ENCODE data around the gene KRTAP4-7.

KRTAP4-7 gene

GRCh38 chr17:41133880-41134735 is 50.2 kb downstream of the KRTAP4-7 start:
- TF ChIP-seq, protein P1, sequence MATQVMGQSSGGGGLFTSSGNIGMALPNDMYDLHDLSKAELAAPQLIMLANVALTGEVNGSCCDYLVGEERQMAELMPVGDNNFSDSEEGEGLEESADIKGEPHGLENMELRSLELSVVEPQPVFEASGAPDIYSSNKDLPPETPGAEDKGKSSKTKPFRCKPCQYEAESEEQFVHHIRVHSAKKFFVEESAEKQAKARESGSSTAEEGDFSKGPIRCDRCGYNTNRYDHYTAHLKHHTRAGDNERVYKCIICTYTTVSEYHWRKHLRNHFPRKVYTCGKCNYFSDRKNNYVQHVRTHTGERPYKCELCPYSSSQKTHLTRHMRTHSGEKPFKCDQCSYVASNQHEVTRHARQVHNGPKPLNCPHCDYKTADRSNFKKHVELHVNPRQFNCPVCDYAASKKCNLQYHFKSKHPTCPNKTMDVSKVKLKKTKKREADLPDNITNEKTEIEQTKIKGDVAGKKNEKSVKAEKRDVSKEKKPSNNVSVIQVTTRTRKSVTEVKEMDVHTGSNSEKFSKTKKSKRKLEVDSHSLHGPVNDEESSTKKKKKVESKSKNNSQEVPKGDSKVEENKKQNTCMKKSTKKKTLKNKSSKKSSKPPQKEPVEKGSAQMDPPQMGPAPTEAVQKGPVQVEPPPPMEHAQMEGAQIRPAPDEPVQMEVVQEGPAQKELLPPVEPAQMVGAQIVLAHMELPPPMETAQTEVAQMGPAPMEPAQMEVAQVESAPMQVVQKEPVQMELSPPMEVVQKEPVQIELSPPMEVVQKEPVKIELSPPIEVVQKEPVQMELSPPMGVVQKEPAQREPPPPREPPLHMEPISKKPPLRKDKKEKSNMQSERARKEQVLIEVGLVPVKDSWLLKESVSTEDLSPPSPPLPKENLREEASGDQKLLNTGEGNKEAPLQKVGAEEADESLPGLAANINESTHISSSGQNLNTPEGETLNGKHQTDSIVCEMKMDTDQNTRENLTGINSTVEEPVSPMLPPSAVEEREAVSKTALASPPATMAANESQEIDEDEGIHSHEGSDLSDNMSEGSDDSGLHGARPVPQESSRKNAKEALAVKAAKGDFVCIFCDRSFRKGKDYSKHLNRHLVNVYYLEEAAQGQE (IDR thresholded peaks at IDR 0.05; ENCODE audit: low read depth) = no peak
- no peak for TF ChIP-seq EGR1 (IDR thresholded peaks at IDR 0.05)

All from Ishikawa (cell line).